Activated naive CD8-positive, alpha-beta T cell treated with anti-CD3 and anti-CD28 coated beads for 36 hours (primary cell): ENCODE measurements around the gene ASPG. TPM values are rescaled to one million over a fixed set of nuclear protein-coding genes. Genes with fewer than 3 reads are reported as not detected.

Experiments used
- total RNA-seq, 2 experiments: library from RNA; stranded (reverse); gene quantifications; one replicate each; pipeline ENCODE4 v1.2.3, GENCODE V29; 2021

The ASPG gene
- total RNA-seq, 2 experiments from 2014 or later = not detected

Other genes starting within 250 kb of the ASPG start
- gene PPP1R13B, start 238.1 kb upstream of the ASPG start, total RNA-seq = 1 to 10 TPM; 8.5 to 9.8 TPM
- gene TDRD9, start 157.2 kb upstream of the ASPG start, total RNA-seq = under 1 TPM; 0.16 to 0.54 TPM
- gene RD3L, start 143.2 kb upstream of the ASPG start, total RNA-seq = not detected
- under 1 TPM; 0.89 to 0.94 TPM for gene KIF26A, start 52.9 kb downstream of the ASPG start, total RNA-seq